Stimulated activated naive CD8-positive, alpha-beta T cell treated with anti-CD3 and anti-CD28 coated beads, Interleukin-15, amount 100 ng/mL, for 72 hours (primary cell): ENCODE results near the gene GAK.
"Not testable (repeated sequence)": the region's sequence is repeated elsewhere in the genome, so short reads cannot be mapped to it uniquely, and the experiment has no call there.

ENCODE experiments used
- ATAC-seq: fragments of 150-1000 bp; cut with Tn5 transposase; 2 replicates; pipeline ENCODE4 v1.10.0; 2021; ENCODE audit warnings: mild to moderate bottlenecking, moderate library complexity
- DNase-seq, 2 donors: peaks; one replicate each; pipeline ENCODE4 v3.0.0; 2021 to 2022
- H3K27ac Mint-ChIP-seq, 2 donors: one replicate each; pipeline ENCODE4 v1.8.0; 2022; ENCODE audit warnings: mild to moderate bottlenecking in 2 of 2, mixed read lengths in 2 of 2, moderate library complexity in 2 of 2
- H3K27me3 Mint-ChIP-seq: one replicate; pipeline ENCODE4 v1.8.0; 2022; ENCODE audit warnings: mixed read lengths
- H3K4me1 Mint-ChIP-seq: one replicate; pipeline ENCODE4 v1.8.0; 2022; ENCODE audit warnings: mild to moderate bottlenecking, mixed read lengths
- H3K4me3 Mint-ChIP-seq, 2 donors: one replicate each; pipeline ENCODE4 v1.8.0; 2022; ENCODE audit warnings: mild to moderate bottlenecking in 2 of 2, mixed read lengths in 2 of 2, moderate library complexity in 1 of 2
- H3K9me3 Mint-ChIP-seq, 2 donors: one replicate each; pipeline ENCODE4 v1.8.0; 2022; ENCODE audit warnings: mixed read lengths in 2 of 2

GAK gene

GRCh38 chr4:931960-932712 is at the start of gene GAK, which contains the start of gene TMEM175:
GAK (minus strand) TSS chr4:932316; CDS start chr4:932187, 129 bp downstream.
TMEM175 (plus strand) TSS chr4:932460; CDS start chr4:947740, 15,280 bp downstream.
- H3K27ac Mint-ChIP-seq: peak within 1 kb of the TSS; percentile 95 to 98
- H3K9me3 Mint-ChIP-seq: no peaks in the 10 kb centered on the region
- H3K4me3 Mint-ChIP-seq: peak within 1 kb of the TSS; percentile 98
- peaks cover 58% of the 10 kb centered on the region for H3K4me1 Mint-ChIP-seq
- DNase-seq (peak; percentile 98), ATAC-seq (peak; percentile 97)
- no peaks in the 10 kb centered on the region for H3K27me3 Mint-ChIP-seq

- Mint-ChIP-seq H3K4me1 (no peaks in the 10 kb centered on the region), H3K27me3 (no peaks in the 10 kb centered on the region), H3K4me3 (no peak overlapping the region), H3K27ac (no peak overlapping the region), H3K9me3 (no peaks in the 10 kb centered on the region)
- no peak for DNase-seq
- ATAC-seq: no peak
These were observed 47.0 kb upstream of the GAK start for GRCh38 chr4:978957-979701.

DNA sequence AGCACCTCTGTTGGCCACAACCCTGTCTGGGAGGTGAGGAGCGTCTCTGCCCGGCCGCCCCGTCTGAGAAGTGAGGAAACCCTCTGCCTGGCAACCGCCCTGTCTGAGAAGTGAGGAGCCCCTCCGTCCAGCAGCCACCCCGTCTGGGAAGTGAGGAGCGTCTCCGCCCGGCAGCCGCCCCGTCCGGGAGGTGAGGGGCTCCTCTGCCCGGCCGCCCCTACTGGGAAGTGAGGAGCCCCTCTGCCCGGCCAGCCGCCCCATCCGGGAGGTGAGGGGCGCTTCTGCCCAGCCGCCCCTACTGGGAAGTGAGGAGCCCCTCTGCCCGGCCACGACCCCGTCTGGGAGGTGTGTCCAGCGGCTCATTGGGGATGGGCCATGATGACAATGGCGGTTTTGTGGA is 43.9 kb upstream of the GAK start:
- ATAC-seq, DNase-seq, H3K4me3 Mint-ChIP-seq, H3K27ac Mint-ChIP-seq, H3K27me3 Mint-ChIP-seq, H3K9me3 Mint-ChIP-seq: not testable (repeated sequence)
- peaks cover 15% of the 10 kb centered on the region for H3K4me1 Mint-ChIP-seq

- DNase-seq: no peak
- H3K4me3 Mint-ChIP-seq: peak overlapping the region in 1 of 2 donors; percentile 51
- no peak for ATAC-seq
- no peak overlapping the region for H3K27ac Mint-ChIP-seq
- no peaks in the 10 kb centered on the region for H3K9me3 Mint-ChIP-seq
- H3K27me3 Mint-ChIP-seq: no peaks in the 10 kb centered on the region
- H3K4me1 Mint-ChIP-seq: peaks cover 27% of the 10 kb centered on the region
These were observed 42.6 kb upstream of the GAK start for GRCh38 chr4:974668-975067.

- DNase-seq: peak; percentile 81 to 82
- H3K27ac Mint-ChIP-seq: peak within 1 kb of the TSS; percentile 19 to 46
- ATAC-seq: peak; percentile 85
- peak within 1 kb of the TSS; percentile 63 to 81 for H3K4me3 Mint-ChIP-seq
- no peaks in the 10 kb centered on the region for H3K9me3 Mint-ChIP-seq
- no peaks in the 10 kb centered on the region for H3K27me3 Mint-ChIP-seq
- peaks cover 33% of the 10 kb centered on the region for H3K4me1 Mint-ChIP-seq
These were observed 41.6 kb upstream of the GAK start, which contains the start of gene DGKQ for GRCh38 chr4:973431-974397. DGKQ (minus strand) TSS chr4:973569; CDS start chr4:973482, 87 bp downstream.

DNA sequence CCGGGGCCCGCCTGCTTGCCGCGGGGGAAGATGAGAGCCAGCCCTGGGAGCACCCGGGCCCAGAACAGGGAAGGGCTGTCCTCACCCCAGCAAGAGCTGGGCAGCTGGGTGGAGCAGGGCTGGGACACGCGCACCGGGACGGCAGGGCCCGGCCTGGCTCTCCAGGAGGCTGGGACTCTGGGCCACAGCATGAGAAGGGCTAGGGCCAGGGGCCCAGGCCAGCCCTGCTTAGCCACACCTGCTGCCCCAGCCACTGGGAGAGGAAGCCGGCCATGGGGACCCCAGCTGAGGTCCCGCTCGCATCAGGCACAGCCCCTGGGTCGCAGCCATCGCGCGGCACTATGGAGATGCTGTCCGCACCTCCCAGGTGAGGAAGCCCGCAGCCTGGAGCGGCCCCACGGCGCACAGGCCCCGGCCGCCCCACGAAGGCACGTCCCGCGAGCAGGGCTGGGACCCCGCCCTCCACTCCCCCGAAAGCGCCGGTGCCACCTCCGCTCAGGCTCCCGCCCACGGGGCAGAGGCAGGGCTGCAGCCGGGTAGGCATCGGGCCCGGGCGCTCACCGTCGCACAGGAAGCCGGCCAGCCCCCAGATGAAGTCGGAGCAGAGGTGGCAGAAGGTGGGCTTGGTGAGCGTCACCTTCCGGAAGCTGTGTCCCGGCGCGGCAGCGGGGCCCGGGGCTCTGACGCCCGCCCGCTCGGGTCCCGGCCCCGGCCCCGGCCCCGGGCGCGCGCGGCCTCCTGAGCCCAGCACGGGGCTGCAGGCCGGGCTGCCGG is 40.7 kb upstream of the GAK start:
- Mint-ChIP-seq H3K27me3 (no peaks in the 10 kb centered on the region), H3K4me1 (peaks cover 36% of the 10 kb centered on the region), H3K9me3 (no peaks in the 10 kb centered on the region), H3K4me3 (peak overlapping the region; percentile 63 to 81), H3K27ac (peak overlapping the region in 1 of 2 donors; percentile 19)
- ATAC-seq (peak; percentile 65), DNase-seq (peak; percentile 63)

GRCh38 chr4:971666-972500 is 39.8 kb upstream of the GAK start:
- no peak for DNase-seq
- peaks cover 36% of the 10 kb centered on the region for H3K4me1 Mint-ChIP-seq
- no peaks in the 10 kb centered on the region for H3K9me3 Mint-ChIP-seq
- ATAC-seq: no peak
- peak overlapping the region; percentile 63 to 81 for H3K4me3 Mint-ChIP-seq
- H3K27me3 Mint-ChIP-seq: no peaks in the 10 kb centered on the region
- H3K27ac Mint-ChIP-seq: peak overlapping the region in 1 of 2 donors; percentile 6

DNA sequence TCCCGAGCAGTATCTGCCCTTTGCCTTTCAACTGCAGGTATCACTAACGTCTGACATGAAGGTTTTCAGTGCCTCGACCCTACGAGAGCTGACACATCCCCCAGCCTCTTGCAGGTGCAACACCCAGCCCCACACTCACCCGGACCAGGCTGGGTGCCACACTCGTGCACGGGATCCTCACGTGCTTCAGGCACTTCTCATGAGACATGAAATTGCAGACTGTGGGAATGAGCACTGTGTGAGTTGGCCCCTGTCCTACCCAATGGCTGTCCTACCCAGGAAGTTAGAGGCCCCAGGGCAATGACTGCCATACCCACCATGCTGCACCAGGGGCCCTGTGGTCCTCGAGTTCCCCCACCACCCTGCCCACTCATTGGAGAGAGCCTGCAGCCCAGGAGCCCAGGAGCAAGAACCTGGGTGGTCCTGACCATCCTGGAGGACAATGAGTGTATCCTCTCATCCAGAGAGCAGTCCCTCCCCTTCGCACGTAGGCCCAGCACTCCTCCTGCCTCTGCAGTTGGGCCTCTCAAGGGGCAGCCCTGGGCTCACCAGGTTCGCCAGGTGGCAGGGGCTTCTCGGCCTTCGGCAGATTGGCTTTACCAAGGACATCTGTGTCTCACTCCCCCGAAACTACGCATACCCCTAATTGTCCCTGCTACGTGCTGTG is 38.9 kb upstream of the GAK start:
- Mint-ChIP-seq H3K4me1 (peaks cover 36% of the 10 kb centered on the region), H3K4me3 (peak overlapping the region; percentile 2 to 37), H3K27ac (no peak overlapping the region), H3K27me3 (no peaks in the 10 kb centered on the region), H3K9me3 (no peaks in the 10 kb centered on the region)
- DNase-seq (no peak), ATAC-seq (no peak)

DNA sequence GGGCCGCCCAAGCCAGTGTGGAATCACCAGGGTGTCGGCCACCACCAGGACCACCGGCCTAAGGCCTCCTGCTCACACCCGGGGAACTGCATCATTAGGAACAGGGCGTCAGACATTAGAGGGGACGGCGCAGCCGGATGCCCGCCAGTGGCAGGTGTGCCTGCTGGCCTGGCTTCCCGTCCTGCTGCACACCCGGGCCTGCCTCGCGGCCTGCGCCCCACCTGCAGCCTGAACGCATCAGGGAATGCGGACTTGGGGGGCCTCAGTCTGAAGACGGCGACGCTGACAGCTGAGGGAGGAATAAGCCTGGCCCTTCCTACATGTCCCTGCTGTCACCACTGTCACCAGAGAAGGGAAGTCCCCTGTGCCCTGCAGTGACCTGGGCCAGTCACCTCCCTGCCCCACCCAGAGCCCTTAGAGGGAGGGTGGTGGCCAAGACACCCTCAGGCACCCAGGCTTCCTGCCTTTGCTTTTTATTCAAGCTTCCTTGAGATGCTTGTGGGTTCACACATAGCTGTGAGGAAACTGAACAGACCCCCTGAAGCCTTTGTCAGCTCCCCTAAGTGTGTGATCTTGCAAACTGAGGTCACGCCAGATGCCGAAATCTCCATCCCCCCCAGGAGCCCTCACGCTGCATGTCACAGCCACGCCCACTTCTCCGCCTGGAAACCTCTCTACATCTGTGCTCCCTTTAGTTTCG is 38.1 kb upstream of the GAK start:
- Mint-ChIP-seq H3K27ac (no peak overlapping the region), H3K9me3 (no peaks in the 10 kb centered on the region), H3K27me3 (no peaks in the 10 kb centered on the region), H3K4me3 (peak overlapping the region in 1 of 2 donors; percentile 1), H3K4me1 (peaks cover 36% of the 10 kb centered on the region)
- ATAC-seq (no peak), DNase-seq (no peak)

DNA sequence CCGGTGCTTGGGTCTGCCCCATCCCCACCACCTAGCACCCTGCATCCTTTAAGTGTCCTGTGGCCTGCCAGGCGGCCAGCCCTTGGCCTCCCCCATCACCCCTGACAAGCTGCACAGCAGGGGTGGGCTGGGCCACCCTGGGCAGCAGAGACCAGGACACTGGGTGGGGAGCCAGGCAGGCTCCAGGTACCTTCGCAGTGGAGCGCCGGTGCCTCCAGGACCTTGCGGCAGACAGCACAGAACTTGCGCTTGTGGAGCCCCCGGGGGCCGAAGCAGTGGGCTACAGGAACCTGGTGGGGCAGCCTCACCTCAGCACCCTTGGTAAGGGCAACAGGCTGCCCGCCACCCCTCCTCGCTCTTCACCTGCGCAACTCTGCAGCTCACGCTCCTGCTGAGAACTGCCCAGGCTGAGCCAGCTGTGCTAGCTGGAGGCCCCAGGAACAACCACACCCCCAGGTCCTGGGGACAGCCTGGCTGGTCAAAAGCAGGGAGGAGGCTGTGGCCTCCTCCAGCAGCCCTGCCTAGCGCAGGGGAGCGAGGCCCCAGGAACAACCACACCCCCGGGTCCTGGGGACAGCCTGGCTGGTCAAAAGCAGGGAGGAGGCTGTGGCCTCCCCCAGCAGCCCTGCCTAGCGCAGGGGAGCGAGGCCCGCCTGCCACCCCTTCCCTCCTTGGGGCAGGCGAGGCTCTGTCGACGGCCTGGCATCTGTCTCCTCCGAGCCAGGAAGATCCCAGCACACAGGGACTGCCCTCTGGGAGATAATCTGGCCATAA is 36.7 kb upstream of the GAK start:
- Mint-ChIP-seq H3K27ac (no peak overlapping the region), H3K9me3 (no peaks in the 10 kb centered on the region), H3K27me3 (no peaks in the 10 kb centered on the region), H3K4me1 (peaks cover 36% of the 10 kb centered on the region), H3K4me3 (peak overlapping the region in 1 of 2 donors; percentile 48)
- DNase-seq (no peak), ATAC-seq (no peak)

DNA sequence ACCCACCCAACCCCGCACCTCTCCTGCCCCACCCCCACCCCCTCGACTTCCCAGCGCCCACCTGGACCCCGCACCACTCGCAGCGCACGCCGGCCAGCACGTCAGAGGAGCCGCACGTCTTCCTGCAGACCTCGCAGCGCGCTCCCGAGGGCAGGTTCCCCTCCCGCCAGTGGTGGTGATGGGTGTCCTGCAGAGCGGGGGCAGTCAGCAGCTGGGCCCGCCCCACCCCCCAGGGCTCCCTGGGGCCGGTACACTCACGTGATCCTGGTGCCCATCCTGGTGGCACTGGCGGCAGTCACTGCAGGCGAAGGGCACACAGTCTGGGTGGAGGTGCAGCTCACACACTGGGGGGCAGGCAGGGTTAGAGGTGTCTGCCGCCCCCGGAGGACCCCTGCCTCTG is 36.1 kb upstream of the GAK start:
- ATAC-seq (no peak), DNase-seq (no peak)
- Mint-ChIP-seq H3K27me3 (no peaks in the 10 kb centered on the region), H3K4me3 (no peak overlapping the region), H3K9me3 (no peaks in the 10 kb centered on the region), H3K27ac (no peak overlapping the region), H3K4me1 (peaks cover 36% of the 10 kb centered on the region)
